Measurements from ENCODE around the gene TENM4. TPM values are rescaled to one million over a fixed set of nuclear protein-coding genes. Genes with fewer than 3 reads are reported as not detected.

TENM4 gene
- polyA plus RNA-seq, 3 donors = 23.2 to 32.9 (median 23.7) TPM

DNA sequence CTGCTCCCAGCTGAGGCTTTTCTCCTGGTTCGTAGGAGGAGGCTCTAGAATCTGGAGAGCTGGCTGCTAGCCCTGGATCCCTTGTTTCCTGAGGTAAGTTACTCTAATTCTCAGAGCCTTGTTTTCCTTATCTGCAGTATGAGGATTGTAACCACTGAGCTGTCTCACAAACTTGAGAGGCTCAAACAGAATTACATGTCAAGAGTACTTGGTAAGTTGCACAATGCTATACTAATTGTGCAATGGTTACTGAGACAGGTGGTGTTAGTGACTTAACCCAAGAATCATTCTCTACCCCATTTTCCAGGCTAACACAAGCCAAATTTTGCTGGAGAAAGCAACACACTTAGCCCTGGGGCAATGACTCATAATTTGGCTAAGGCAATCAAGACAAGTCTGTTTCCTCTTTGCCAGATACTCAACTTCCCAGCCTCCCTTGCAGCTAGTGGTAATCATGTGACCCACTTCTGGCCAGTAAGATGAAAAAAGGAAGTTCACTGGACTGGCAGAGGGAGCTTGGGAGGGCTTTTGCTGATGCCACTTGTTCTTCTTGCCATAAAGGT, 348.0 kb downstream of the TENM4 start:
- no peak for DNase-seq (ENCODE audit: extremely low read depth in 1 of 11, low read depth in 9 of 11, low spot score in 4 of 11)

DNA sequence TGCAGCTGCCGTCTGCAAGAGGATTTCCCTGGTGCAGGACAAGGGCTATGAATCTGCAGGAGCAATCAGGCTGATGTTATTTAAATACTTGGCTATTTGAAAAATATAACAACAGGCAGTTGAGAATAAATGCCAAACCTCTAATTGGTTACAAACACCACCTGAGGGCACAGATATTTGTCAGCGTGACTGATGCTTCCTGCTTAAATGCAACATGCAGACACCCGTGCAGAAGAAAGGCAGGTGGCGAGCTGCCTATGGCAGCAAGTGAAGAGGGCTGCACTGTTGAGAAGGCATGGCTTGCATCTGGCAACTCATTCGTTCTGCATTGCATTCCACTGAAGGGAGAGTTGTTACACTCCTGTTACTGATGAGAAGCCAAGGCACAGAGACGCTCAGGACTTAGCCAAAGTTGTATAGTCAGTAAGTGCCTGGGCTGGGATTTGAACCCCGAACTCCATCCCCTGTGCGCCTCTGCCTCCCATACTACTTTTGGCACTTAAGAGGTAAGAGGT, 350.6 kb downstream of the TENM4 start:
- no peak for DNase-seq (ENCODE audit: extremely low read depth in 1 of 11, low read depth in 9 of 11, low spot score in 4 of 11)

DNA sequence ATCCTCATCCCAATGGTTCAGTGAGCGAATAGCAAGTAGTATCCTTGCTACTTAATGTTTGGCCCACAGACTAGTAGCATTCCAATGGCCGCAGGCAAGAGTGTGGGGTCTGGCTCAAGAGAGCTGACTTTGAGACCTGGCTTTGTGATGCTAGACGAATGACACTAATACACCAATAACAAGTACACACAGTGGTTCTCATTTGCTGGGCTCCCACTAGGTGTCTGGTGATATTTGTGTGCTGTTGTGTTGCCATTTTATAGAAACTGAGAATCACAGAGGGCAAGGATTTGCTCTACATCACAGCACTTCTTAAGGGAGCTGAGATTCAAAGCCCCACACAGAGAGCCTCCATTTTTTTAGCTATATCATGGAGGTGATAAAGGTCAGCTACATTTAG, 351.2 kb downstream of the TENM4 start:
- no peak for DNase-seq (ENCODE audit: extremely low read depth in 1 of 11, low read depth in 9 of 11, low spot score in 4 of 11)

DNA sequence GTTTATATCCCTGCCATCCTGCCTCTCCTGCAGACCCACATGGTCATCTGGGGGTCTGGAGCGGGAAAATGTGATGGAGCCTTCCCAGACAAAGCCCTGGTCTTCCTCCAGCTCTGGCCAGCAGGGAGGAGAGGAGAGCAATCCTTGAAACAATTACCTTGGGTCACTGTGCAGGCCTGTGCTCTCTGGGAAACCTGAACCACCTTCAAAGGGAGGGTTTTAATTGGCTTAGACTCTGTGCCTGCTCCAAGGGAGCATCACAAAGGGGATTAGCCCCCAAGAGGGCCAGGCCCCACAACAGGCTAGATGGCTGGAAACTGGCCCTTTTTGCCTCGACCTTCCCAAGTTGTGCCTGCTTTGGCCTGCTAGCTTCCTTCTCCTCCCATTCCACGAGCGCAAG, 351.9 kb downstream of the TENM4 start:
- DNase-seq (ENCODE audit: extremely low read depth in 1 of 11, low read depth in 9 of 11, low spot score in 4 of 11) = no peak

DNA sequence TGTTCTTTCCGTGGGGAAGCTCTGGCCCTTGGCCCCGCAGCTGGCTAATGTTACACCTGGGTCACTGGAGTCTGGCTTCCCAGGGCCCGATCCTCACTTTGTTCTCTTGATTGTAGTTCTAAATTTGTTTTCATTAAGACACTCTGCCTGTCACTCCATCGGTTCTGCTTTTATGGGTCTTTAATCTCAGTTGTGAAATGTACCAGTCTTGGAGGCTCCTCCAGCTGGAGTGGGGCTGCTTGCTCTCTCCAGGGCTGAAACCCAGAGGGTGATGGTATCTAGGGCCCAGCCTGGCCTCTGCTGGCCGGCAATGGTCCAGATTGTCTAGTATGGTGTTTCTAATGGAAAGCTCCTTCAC, 352.9 kb downstream of the TENM4 start:
- DNase-seq (ENCODE audit: extremely low read depth in 1 of 11, low read depth in 9 of 11, low spot score in 4 of 11) = peak in 1 of 11 donors; percentile 50

DNA sequence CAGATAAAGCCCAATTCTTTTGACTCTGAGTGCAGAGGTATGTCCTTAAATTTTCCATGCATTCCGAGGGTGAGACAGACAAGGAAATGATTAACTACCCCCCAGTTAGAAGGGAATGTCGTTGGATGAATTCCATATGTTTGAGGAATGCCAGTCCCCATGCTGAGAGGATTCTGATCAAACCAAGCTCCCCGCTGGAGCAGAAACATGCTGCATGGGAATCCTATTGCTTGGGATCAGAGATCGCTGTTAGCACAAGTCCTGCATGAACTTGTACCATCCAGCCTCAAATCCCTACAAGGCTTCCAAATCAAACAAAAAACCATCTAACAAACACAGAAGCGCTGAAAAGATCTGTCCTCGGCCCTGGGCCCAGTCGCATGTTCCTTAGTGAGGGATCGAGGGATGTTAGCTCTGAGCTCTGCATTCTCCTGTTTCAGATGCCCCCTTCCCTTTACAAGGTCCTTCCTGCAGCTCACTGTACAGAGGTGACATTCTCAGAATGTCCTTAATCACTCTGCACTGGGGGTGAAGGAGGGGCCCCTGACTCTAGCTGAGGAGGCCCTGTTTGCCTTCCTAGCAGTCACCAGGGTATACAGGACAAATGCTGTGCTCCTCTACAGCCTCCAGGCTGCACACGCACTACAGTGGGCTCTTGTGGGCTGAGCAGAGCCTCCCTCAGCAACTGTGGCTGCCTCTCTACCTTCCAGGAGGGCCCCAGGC, 353.4 kb downstream of the TENM4 start:
- peak in 3 of 11 donors; percentile 68 to 74 (median 72) for DNase-seq (ENCODE audit: extremely low read depth in 1 of 11, low read depth in 9 of 11, low spot score in 4 of 11)

DNA sequence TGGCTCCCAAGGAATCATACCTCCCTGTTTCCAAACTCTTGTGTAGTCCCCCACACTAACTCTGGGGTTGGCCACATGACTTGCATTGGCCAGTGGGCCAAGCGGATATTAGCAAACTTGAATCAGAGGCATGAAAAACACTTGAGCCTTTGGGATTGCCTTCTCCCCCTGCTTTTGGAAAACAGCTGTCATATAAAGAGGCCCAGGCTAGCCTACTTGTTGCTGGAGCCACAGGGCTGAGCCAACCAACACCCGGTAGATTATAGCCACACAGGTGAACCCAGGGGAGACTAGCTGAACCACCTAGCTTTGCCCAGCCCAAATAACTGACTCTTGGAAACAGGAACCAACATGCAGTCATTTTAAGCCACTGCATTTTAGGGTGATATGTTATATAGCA, 354.8 kb downstream of the TENM4 start:
- no peak for DNase-seq (ENCODE audit: extremely low read depth in 1 of 11, low read depth in 9 of 11, low spot score in 4 of 11)

DNA sequence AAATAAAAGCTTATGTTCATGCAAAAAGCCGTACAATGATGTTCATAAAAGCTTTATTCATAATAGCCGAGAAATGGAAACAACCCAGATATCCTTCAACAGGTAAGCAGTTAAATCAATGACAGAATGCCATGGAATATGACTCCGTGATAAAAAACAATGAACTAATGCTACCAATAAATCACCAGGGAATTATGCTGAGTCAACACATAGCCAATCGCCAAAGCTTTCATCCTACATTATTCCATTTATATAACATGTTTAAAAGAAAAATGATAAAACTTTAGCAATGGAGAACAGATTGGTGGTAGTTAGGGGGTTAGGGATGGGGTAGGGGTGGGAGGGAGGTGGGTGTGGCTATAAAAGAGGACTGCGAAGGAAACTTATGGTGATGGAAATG, 356.4 kb downstream of the TENM4 start:
- no peak for DNase-seq (ENCODE audit: extremely low read depth in 1 of 11, low read depth in 9 of 11, low spot score in 4 of 11)

DNA sequence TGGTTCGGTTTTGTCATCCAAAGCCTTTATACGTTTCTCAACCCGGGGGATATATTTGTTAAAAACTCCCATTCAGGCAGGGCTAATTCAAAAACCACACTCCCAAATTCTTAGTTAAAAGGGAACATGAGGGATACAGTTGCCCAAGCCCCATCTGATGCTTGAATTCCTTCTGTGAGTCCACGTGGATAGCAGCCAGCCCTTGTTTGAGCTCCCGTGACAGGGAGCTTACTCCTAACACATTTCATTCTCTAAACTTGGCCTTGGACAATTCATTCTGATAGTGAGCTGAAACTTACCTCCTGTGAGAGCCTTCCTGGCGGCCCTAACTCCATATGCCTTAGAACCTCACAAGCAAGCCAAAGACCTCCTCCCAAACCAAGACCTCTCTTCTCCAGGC, 357.5 kb downstream of the TENM4 start:
- DNase-seq (ENCODE audit: extremely low read depth in 1 of 11, low read depth in 9 of 11, low spot score in 4 of 11) = no peak

DNA sequence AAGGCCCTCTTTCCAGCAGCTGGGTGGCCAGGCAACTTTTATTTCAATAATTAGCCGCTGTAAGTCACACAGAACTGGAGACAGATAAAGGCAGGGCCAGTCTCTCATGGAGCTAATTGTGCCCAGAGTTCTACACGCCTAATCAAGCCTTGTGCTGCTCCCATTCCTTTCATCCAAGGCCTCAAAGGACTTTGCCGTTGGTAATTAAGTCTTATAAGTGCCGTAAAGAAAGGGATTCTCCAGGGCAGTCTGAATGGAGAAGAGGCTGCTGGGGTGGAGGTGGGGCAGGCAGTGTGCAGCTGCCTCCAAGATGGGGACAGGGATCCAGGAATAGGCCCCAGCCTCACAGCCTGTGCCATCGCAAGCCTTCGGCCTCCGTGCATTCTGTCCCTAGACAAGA, 357.9 kb downstream of the TENM4 start:
- DNase-seq (ENCODE audit: extremely low read depth in 1 of 11, low read depth in 9 of 11, low spot score in 4 of 11) = no peak

DNA sequence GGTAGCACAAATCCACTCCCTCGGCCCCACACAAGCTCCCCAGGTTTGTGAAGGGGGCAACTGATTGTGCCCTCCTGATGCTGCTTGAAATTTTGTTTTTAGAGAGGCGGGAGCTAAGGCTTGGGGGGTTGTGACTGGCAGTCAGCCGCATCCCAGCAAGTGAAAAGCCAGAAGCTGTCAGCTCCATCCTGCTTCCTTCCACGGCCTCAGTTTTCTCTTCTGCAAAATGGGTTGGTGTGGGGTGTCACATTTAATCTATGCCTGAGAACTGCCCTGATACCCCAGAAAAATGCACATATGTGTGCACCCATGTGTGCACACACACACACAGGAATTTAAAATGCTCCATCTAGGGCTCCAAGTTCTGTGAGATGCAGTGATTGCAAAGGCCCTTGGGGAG, 358.6 kb downstream of the TENM4 start:
- no peak for DNase-seq (ENCODE audit: extremely low read depth in 1 of 11, low read depth in 9 of 11, low spot score in 4 of 11)

DNA sequence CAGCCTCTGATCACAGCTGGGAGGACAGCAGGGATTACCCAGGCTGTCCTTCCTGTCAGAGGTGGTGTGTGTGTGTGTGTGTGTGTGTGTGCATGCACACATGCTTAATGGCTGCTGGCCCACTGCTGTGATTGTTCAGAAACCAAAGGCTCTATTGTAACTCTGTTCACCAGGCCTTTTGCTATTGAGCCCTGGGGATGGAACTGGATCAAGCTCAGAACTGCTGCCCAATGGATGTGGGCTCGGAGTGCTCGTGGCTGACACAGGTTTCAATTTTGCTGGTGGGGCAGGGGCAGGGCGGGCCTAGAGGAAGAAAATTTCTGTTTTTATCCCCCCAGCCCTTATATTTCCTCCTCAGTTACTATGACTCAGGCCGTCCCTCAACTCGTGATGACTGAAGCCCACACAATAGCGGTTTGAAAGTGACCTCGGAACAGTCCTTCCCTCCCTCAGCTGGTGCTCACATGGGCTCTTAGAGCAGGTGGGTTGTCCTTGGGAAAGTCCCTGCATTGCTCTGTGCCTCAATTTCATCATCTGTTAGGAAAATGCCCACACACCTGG, 359.3 kb downstream of the TENM4 start:
- DNase-seq (ENCODE audit: extremely low read depth in 1 of 11, low read depth in 9 of 11, low spot score in 4 of 11) = no peak

DNA sequence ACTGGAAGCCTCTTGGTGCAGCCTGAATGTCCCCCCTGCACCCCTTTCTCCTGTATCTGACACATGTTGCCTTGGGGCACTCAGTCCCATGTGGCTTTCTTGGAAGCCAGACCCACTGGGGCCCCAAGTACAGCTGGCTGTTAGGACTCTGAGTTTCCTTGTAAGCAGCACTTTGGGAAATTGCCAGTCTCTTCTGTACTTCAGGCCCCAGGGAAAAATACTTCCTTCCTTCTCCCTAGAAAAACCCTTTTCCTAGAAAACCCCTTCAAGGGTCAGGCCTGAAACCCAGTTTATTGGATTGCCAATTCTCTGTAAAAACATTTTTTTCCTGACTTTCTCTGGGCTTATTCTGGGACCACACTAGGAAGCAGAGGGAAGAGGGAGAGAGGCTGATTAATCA, 360.3 kb downstream of the TENM4 start:
- DNase-seq (ENCODE audit: extremely low read depth in 1 of 11, low read depth in 9 of 11, low spot score in 4 of 11) = no peak

DNA sequence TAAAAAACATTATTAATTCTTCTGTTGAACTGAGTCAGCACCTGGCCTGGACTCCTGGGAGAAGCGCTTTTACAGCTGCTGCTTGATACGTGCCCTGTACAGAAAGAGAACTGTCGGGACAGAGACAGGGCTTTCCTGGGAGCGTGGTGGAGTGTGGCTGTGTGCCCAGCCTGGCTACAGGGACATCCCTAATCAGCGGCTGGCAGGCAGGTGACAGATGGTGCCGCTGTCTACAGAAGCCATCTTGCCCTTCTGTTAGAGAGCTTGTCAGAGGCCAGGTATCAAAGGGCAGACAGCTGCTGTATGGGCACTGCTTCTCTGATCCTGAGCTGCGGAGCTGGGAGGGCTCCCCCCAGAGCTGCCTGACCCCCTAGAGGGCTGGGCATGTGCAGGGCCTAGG, 361.8 kb downstream of the TENM4 start:
- DNase-seq (ENCODE audit: extremely low read depth in 1 of 11, low read depth in 9 of 11, low spot score in 4 of 11) = no peak

DNA sequence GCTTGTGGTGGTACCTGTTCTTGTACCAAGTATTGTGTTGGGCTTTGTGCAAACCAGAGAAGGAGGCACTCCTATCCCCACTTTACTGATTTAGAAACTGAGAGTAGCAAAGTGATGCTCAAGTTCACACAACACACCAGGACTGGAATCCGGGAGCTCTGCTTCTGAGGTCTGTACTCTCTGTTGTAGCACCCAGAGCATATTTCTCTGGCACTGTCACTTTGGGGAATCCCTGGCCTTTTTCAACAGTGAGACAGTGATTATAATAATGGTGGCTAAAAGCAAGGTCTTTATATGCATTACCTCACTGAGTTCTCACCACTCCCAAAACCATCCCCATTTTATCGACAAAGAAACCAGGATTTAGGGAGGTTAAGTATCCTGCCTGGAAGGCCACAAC, 362.4 kb downstream of the TENM4 start:
- no peak for DNase-seq (ENCODE audit: extremely low read depth in 1 of 11, low read depth in 9 of 11, low spot score in 4 of 11)

DNA sequence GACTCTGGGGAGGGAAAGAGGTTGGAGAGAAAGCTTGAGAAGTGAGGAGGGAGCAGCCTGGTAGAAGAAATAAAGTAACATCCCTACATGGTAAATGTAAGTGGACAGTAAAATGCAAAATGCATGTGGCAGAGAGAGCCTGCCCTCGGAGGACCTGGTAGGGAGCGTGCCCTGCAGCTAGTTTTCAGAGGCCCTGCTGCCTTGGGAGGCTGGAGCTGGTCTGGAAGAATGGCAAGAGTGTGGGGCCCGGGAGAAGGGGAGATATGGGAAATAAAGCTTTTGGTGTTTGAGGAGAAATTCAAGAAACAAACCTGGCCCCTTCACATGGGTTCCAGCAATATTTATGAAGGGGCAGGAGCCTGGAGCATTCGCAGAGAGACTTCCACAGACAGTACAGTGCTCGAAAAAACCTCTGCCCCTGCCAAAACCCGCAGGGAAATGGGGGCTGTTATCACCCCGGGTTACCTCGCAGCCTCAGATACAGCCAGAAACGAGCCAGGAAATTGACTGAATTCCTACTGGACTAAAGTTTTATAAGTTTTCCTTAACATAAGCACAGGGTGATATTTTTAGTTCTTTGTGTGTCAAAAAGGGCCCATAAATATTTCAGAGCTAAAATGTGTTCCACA, 363.0 kb downstream of the TENM4 start:
- DNase-seq (ENCODE audit: extremely low read depth in 1 of 11, low read depth in 9 of 11, low spot score in 4 of 11) = peak in 1 of 11 donors; percentile 44

DNA sequence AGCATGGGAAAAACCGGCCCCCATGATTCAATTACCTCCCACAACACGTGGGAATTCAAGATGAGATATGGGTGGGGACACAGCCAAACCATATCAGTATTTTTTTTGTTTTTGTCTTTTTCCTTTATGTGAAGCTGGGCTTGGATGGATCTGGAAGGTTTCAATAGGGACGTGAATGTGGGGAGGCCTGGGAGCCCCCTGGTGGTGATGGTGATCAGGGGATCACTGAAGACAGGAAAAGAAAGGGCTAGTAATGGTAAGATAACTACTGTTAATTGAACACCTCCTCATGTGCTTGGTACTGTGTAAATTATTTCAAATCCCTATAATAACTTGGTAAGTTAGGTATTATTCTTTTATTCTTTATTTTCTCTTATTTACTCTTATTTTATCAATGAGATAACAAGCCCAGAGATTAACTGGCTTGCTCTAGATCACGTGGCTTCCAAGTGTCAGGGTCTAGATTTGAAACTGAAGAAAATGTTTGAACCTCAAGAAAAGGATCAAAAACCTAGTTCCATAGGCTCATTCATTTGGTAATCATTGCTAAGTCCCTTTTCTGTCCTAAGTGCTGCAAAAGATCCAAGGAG, 364.2 kb downstream of the TENM4 start:
- DNase-seq (ENCODE audit: extremely low read depth in 1 of 11, low read depth in 9 of 11, low spot score in 4 of 11) = no peak

DNA sequence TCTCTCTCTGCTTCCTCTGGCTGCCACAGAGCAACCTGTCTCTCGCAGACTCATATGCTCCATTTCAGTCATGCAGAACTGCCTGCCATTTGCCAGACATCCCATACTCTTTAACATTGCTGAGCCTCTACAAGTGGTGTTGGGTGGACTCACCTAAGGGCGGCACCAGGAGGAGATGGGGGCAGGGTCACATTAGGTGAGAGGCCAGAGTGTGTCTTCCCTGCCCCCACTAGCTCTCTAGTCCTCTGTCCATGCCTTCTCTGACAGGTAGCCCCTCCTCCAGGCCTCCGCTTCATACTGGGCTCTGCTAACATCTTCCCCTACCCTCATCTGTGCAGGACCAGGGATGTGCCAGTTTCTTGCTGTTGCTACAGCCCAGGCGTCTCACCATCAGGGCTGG, 366.3 kb downstream of the TENM4 start:
- DNase-seq (ENCODE audit: extremely low read depth in 1 of 11, low read depth in 9 of 11, low spot score in 4 of 11) = no peak

DNA sequence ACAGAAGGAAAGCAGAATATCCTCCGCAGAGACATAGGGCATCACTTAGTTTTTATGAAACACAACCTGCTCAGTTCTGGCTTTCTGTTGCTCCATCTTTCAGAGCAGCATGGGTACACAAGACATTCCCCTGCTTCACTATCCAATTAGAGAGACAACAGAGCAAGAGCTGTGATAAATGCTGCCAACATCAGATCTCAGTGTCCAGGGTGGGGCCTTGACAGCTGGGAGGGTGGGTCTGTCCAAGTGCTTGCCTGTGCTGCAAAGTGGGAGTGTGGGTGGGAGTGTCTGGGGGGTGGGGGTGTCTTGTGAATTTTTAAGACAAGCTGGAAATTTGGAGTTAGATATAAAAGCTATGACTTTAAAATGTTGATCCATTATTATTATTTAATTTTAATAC, 369.6 kb downstream of the TENM4 start:
- no peak for DNase-seq (ENCODE audit: extremely low read depth in 1 of 11, low read depth in 9 of 11, low spot score in 4 of 11)

DNA sequence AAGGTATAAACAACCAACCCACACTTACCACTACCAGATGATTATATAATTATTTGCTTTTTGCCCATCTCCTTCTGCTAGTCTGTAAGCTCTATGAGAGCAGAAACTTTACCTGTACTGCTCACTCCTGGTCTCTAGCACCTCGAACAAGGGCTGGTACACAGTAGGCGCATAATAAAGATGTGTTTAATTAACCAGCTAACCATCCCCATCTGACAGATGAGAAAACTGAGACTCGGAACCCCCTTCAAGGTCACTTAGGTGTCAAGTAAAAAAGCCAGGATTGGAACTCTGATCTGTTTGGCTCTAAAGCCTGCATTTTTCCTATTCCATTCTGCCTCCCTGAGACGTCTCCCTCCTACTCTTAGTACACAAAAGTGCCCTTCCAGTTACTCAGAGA, 370.3 kb downstream of the TENM4 start:
- no peak for DNase-seq (ENCODE audit: extremely low read depth in 1 of 11, low read depth in 9 of 11, low spot score in 4 of 11)
